Endothelial cell of umbilical vein (primary cell): ENCODE measurements around the gene LGR6. TPM values are rescaled to one million over a fixed set of nuclear protein-coding genes. Genes with fewer than 3 reads are reported as not detected.

Experiments
- BruUV-seq: library from RNA; stranded (reverse); fragments of 400-500 nt; replicated peaks from 2 replicates; lab custom pipeline; 2021; lab: Mats Ljungman, UMichigan
- CTCF ChIA-PET: fragments of 300-600, 350-600 bp; sonication (Branson Sonifier 250); formaldehyde crosslinking; loops from one replicate; lab custom pipeline; 2021; ENCODE audit warnings: antibody characterized with exemption, inconsistent platforms; lab: Charles Lee
- POLR2A ChIA-PET: fragments of 300-600, 350-600 bp; sonication (Branson Sonifier 250); formaldehyde crosslinking; loops from one replicate; lab custom pipeline; 2021; ENCODE audit warnings: antibody characterized with exemption, inconsistent platforms; lab: Charles Lee
- DNase-seq: peaks from one replicate; pipeline ENCODE4 v3.0.0-alpha.2; 2011; ENCODE audit warnings: low read depth, low spot score
- FAIRE-seq: peaks from 2 replicates; lab custom pipeline; 2011; peaks lifted over from hg19 to GRCh38; lab: Jason Lieb, UNC
- H2AFZ ChIP-seq: 2 replicates; pipeline ENCODE4 v1.6.0; 2012; ENCODE audit warnings: low read depth, low read length, control low read depth, inconsistent platforms
- H3K27ac ChIP-seq: 2 replicates; pipeline ENCODE4 v1.5.1; 2011; ENCODE audit warnings: low read depth, mild to moderate bottlenecking, control low read depth, low read length, moderate library complexity; ENCODE audit not compliant: insufficient read depth
- H3K27me3 ChIP-seq, 2 experiments: 2 replicates each; pipeline versions ENCODE4 v1.6.0 to v1.6.1; 2011; ENCODE audit warnings: low read length in 2 of 2, mixed read lengths in 1 of 2; ENCODE audit not compliant: control insufficient read depth in 2 of 2, insufficient read depth in 2 of 2
- H3K36me3 ChIP-seq, 2 experiments: 2 replicates in 1 of 2; 3 replicates in 1 of 2; pipeline ENCODE4 v1.5.1; 2011; ENCODE audit warnings: low read length in 2 of 2, mild to moderate bottlenecking in 1 of 2, moderate library complexity in 1 of 2; ENCODE audit not compliant: control insufficient read depth in 2 of 2, insufficient read depth in 2 of 2; ENCODE audit errors: extremely low read depth in 1 of 2
- H3K4me1 ChIP-seq: 3 replicates; pipeline ENCODE4 v1.5.1; 2011; ENCODE audit warnings: mild to moderate bottlenecking, low read length; ENCODE audit not compliant: control insufficient read depth, insufficient read depth; ENCODE audit errors: extremely low read depth
- H3K4me2 ChIP-seq: 2 replicates; pipeline ENCODE4 v1.6.1; 2011; ENCODE audit warnings: low read length, control low read depth, mixed read lengths; ENCODE audit not compliant: insufficient read depth
- H3K4me3 ChIP-seq, 3 experiments: fragments of 200-600 bp in 1 of 3; sonication (generic), shearing (Covaris generic) in 1 of 3; replicated peaks in 1 of 3; 2 replicates each; pipeline ENCODE4 v1.5.1; 2011 to 2016; ENCODE audit warnings: control low read depth in 3 of 3, low read length in 3 of 3, mild to moderate bottlenecking in 2 of 3, inconsistent platforms in 1 of 3, low read depth in 1 of 3, moderate library complexity in 1 of 3; ENCODE audit not compliant: insufficient read depth in 1 of 3
- H3K79me2 ChIP-seq: 2 replicates; pipeline ENCODE4 v1.6.0; 2012; ENCODE audit warnings: low read length, inconsistent platforms; ENCODE audit not compliant: control insufficient read depth, insufficient read depth
- H3K9ac ChIP-seq: replicated peaks from 2 replicates; pipeline ENCODE3; 2011; ENCODE audit warnings: low read length, control low read depth; ENCODE audit not compliant: insufficient read depth; ENCODE audit errors: extremely low read depth
- H3K9me1 ChIP-seq: replicated peaks from 3 replicates; pipeline ENCODE4 v1.6.0; 2011; ENCODE audit warnings: mild to moderate bottlenecking, low read length; ENCODE audit not compliant: control insufficient read depth, insufficient read depth; ENCODE audit errors: extremely low read depth
- H3K9me3 ChIP-seq: replicated peaks from 2 replicates; pipeline ENCODE4 v1.5.1; 2012; ENCODE audit warnings: low read length, inconsistent platforms; ENCODE audit not compliant: control insufficient read depth, insufficient read depth
- H4K20me1 ChIP-seq: replicated peaks from 2 replicates; pipeline ENCODE3; 2011; ENCODE audit warnings: mild to moderate bottlenecking, low read length; ENCODE audit not compliant: control insufficient read depth, insufficient read depth; ENCODE audit errors: extremely low read depth
- CTCF ChIP-seq, 2 donors: IDR thresholded peaks; 1 replicate in 1 of 2; 2 replicates in 1 of 2; pipeline ENCODE4 v1.5.1; 2011; ENCODE audit warnings: low read length in 2 of 2, mild to moderate bottlenecking in 2 of 2, moderate library complexity in 2 of 2, control low read depth in 1 of 2, inconsistent platforms in 1 of 2, low read depth in 1 of 2; ENCODE audit not compliant: insufficient read depth in 1 of 2; ENCODE audit errors: extremely low read depth in 1 of 2
- EZH2 ChIP-seq: IDR thresholded peaks from 2 replicates; pipeline ENCODE4 v1.6.1; 2012; ENCODE audit warnings: borderline replicate concordance, low read depth, mild to moderate bottlenecking, moderate library complexity, low read length, inconsistent platforms; ENCODE audit not compliant: severe bottlenecking
- FOS ChIP-seq: IDR thresholded peaks from 2 replicates; pipeline ENCODE4 v1.6.1; 2011; ENCODE audit warnings: mild to moderate bottlenecking, low read length, moderate library complexity, borderline replicate concordance; ENCODE audit not compliant: insufficient read depth
- GATA2 ChIP-seq: IDR thresholded peaks from 2 replicates; pipeline ENCODE4 v1.7.0; 2011; ENCODE audit warnings: low read depth, mild to moderate bottlenecking, moderate library complexity, mixed read lengths, low read length; ENCODE audit not compliant: insufficient read length, insufficient read depth
- JUN ChIP-seq: IDR thresholded peaks from 2 replicates; pipeline ENCODE4 v1.6.1; 2011; ENCODE audit warnings: borderline replicate concordance, low read depth; ENCODE audit not compliant: insufficient read length, insufficient read depth
- MAX ChIP-seq: IDR thresholded peaks from 2 replicates; pipeline ENCODE4 v1.6.1; 2011; ENCODE audit not compliant: insufficient read depth, insufficient read length
- MYC ChIP-seq: IDR thresholded peaks from one replicate; pipeline ENCODE4 v1.6.1; 2011; ENCODE audit warnings: mild to moderate bottlenecking, low read depth, low read length
- POLR2A ChIP-seq: IDR thresholded peaks from 2 replicates; pipeline ENCODE4 v1.6.1; 2012; ENCODE audit warnings: low read depth, mild to moderate bottlenecking, control low read depth, low read length
- POLR2AphosphoS5 ChIP-seq: IDR thresholded peaks from 2 replicates; pipeline ENCODE4 v1.6.1; 2012; ENCODE audit warnings: low read depth, mild to moderate bottlenecking, control low read depth, low read length, moderate library complexity; ENCODE audit not compliant: insufficient read depth
- dilution Hi-C: fragments of 300-500 bp; cut with MboI; formaldehyde crosslinking; loops from one replicate; pipeline ENCODE4 v1.15.0; 2019; ENCODE audit warnings: low sequenced_read_pairs; ENCODE audit not compliant: extremely low pct_ligation_motif_present
- intact Hi-C: fragments of 100-400 bp; cut with micrococcal nuclease; formaldehyde crosslinking; loops from one replicate; pipeline ENCODE4 v1.10.0; 2022
- polyA plus RNA-seq, 4 experiments: library from polyadenylated mRNA; depleted of rRNA in 3 of 4; stranded (reverse) in 3 of 4; unstranded in 1 of 4; fragments of >200 nt; gene quantifications; 2 replicates each; pipeline versions ENCODE4 v1.2.1 to v1.2.3, GENCODE V29; 2011 to 2012; ENCODE audit warnings: missing spikeins in 1 of 4
- total RNA-seq: library from RNA; stranded (reverse); gene quantifications from 2 replicates; pipeline ENCODE4 v1.2.3, GENCODE V29; 2021

LGR6 gene
- total and polyA plus RNA-seq, 2 donors (not counting 3 experiments of a cell fraction or from before 2014, with no cell fraction given): not detected

- H4K20me1 ChIP-seq: no peaks in the 10 kb centered on the region
- H3K9me1 ChIP-seq: no peaks in the 10 kb centered on the region
- no peak overlapping the region for H2AFZ ChIP-seq
- intact Hi-C loops: no loop called here
- no peak overlapping the region for H3K9ac ChIP-seq
- no peaks in the 10 kb centered on the region for H3K4me1 ChIP-seq
- no peaks in the 10 kb centered on the region for H3K9me3 ChIP-seq
- no TSS peak for BruUV-seq
- dilution Hi-C loops: loop anchor here (25.0 kb wide), 1 partner anchor 108 kb away; no protein-coding TSS in a partner anchor
- H3K4me2 ChIP-seq: no peak overlapping the region
- no peak overlapping the region for H3K4me3 ChIP-seq
- TF ChIP-seq JUN (no peak), MAX (no peak), POLR2AphosphoS5 (no peak), FOS (no peak), GATA2 (no peak), MYC (no peak), POLR2A (no peak), CTCF (IDR thresholded peaks at IDR 0.05; ENCODE audit: extremely low read depth in 1 of 2, insufficient read depth in 1 of 2, low read depth in 1 of 2, low read length in 2 of 2) (no peak), EZH2 (no peak)
- FAIRE-seq: no peak
- DNase-seq: no peak
- H3K36me3 ChIP-seq: no peaks in the 10 kb centered on the region
- ChIA-PET POLR2A (no interaction called here), CTCF (interaction anchor here (0.6 to 2.4 kb wide), 5 partner anchors 9 to 131 kb away, joined by 3 to 15 read pairs (median 6); no protein-coding TSS in a partner anchor)
- no peaks in the 10 kb centered on the region for H3K27me3 ChIP-seq
- no peaks in the 10 kb centered on the region for H3K79me2 ChIP-seq
- H3K27ac ChIP-seq: no peak overlapping the region
Observed at GRCh38 chr1:202320081-202320405, 126.4 kb downstream of the LGR6 start.
